ENCODE data around the gene RMDN2. TPM values are rescaled to one million over a fixed set of nuclear protein-coding genes. Genes with fewer than 3 reads are reported as not detected.
A peak's percentile ranks its signal among the peaks of the same experiment; 100 is the strongest.

The RMDN2 gene
- polyA plus RNA-seq, 2 of the 4 experiments (the other 2 are of a cell fraction) = 4.6 to 6.9 TPM

DNA sequence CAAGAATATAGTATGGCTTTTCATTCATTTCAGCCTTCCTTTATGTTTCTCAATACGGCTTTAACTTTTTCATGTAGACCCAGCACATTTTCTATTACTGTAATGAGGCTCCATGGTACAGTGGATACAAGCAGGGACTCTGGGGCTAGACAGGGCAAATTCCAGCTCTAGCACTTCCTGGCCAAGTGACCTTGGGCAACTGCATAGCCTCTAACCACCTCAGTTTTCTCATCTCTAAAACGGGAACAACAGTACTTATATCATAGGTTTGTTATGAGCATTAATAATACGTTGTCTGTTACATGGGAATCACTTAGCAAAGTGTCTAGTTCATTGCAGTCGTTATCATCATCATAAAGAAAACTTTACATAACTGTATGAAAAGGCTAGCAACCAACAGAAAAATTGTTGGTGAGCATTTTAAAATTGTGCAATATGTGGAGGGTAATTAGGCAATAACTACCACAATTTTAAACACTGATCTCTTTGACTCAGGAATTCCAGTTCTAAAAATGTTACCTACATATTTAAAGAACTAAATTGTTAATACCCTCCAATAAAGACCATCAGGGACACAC lies 13.7 kb upstream of the RMDN2 start:
- no peaks in the 10 kb centered on the region for H3K9me3 ChIP-seq
- whole genome bisulfite sequencing (ENCODE audit: missing lambda C conversion rate) = 47% methylated on average over 4 of the region's 4 CpGs
- ChIA-PET CTCF (interaction anchor here (0.8 to 2.6 kb wide), 4 partner anchors 11 to 910 kb away, joined by 3 to 8 read pairs (median 3); no protein-coding TSS in a partner anchor), POLR2A (interaction anchor here (1.3 kb wide), 1 partner anchor 11 kb away, joined by 4 read pairs; no protein-coding TSS in a partner anchor)
- no peak overlapping the region for H3K4me3 ChIP-seq
- ATAC-seq (no peak), FAIRE-seq (no peak), DNase-seq (ENCODE audit: low read depth in 1 of 2, low spot score in 1 of 2) (no peak)
- H3K4me1 ChIP-seq = no peaks in the 10 kb centered on the region
- no peak overlapping the region for H3K27ac ChIP-seq
- peak; percentile 33 to 45; a peak in 2 of 4 replicates for TF ChIP-seq CEBPB (IDR thresholded peaks at IDR 0.05)
- TF ChIP-seq CHD4 (IDR thresholded peaks at IDR 0.05; ENCODE audit: borderline replicate concordance) = no peak
- TF ChIP-seq HEYL (CRISPR knock-in tag; IDR thresholded peaks at IDR 0.05) = no peak
- TF ChIP-seq HOXA7 (CRISPR knock-in tag; IDR thresholded peaks at IDR 0.05) = no peak
- no peak for TF ChIP-seq EHMT2 (IDR thresholded peaks at IDR 0.05; ENCODE audit: low read depth)
- no peak overlapping the region for H3K4me2 ChIP-seq

DNA sequence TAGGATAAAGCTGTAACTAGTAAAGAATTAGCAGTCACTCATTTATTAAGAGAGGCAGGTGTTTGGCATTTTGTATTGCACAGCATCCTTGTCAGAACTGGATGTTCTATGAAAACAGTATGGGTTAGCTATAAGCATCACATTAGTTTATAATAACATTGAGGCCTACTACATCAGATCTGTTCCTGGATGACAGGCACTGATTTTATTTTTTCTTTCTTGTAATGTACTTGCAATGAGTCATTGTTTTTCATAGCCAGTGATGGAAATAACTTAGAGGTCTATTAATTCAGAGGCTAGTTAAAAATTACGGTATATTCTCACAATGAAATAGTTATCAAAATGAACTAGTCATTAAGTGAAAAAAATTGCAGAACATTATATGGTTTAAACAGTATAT lies 13.0 kb upstream of the RMDN2 start:
- ChIA-PET CTCF (interaction anchor here (0.8 to 2.6 kb wide), 4 partner anchors 11 to 909 kb away, joined by 3 to 8 read pairs (median 3); no protein-coding TSS in a partner anchor), POLR2A (interaction anchor here (1.3 kb wide), 1 partner anchor 10 kb away, joined by 4 read pairs; no protein-coding TSS in a partner anchor)
- Histone ChIP-seq H3K4me2 (no peak overlapping the region), H3K4me3 (no peak overlapping the region), H3K27ac (no peak overlapping the region), H3K4me1 (no peaks in the 10 kb centered on the region), H3K9me3 (no peaks in the 10 kb centered on the region)
- ATAC-seq (no peak), DNase-seq (ENCODE audit: low read depth in 1 of 2, low spot score in 1 of 2) (no peak), FAIRE-seq (no peak)
- 56% methylated on average over 1 of the region's 1 CpG for WGBS (ENCODE audit: missing lambda C conversion rate)
- no peak for TF ChIP-seq KDM1A (IDR thresholded peaks at IDR 0.05; ENCODE audit: low read depth)
- no peak for TF ChIP-seq CHD4 (IDR thresholded peaks at IDR 0.05; ENCODE audit: borderline replicate concordance)

DNA sequence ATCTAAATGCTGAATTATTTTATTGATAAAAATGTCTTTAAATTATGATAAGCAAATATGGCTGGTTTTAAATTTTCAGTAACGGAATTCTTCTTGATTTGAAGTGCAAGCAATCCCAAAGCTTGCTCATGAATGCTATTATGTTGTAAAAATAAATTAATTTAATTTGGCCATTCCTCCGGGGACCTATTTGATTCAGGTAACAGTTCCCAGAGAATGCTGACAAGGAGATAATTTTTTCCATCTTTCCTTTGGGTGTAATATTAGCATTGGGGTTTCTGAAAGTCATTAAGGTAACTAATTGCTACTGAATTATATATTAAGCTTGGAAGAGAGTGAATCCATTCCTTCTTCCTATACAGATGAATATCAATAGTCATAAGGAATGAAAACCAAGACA lies 12.5 kb upstream of the RMDN2 start:
- ChIA-PET CTCF (interaction anchor here (1.1 to 1.3 kb wide), 2 partner anchors 11 to 498 kb away, joined by 3 to 4 read pairs; no protein-coding TSS in a partner anchor), POLR2A (interaction anchor here (1.3 kb wide), 1 partner anchor 10 kb away, joined by 4 read pairs; no protein-coding TSS in a partner anchor)
- FAIRE-seq (no peak), DNase-seq (ENCODE audit: low read depth in 1 of 2, low spot score in 1 of 2) (no peak), ATAC-seq (no peak)
- Histone ChIP-seq H3K9me3 (no peaks in the 10 kb centered on the region), H3K4me1 (no peaks in the 10 kb centered on the region), H3K4me2 (no peak overlapping the region), H3K27ac (no peak overlapping the region), H3K4me3 (no peak overlapping the region)
- TF ChIP-seq EP300 (IDR thresholded peaks at IDR 0.05) = no peak
- TF ChIP-seq, protein P1, sequence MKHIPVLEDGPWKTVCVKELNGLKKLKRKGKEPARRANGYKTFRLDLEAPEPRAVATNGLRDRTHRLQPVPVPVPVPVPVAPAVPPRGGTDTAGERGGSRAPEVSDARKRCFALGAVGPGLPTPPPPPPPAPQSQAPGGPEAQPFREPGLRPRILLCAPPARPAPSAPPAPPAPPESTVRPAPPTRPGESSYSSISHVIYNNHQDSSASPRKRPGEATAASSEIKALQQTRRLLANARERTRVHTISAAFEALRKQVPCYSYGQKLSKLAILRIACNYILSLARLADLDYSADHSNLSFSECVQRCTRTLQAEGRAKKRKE (CRISPR knock-in tag; IDR thresholded peaks at IDR 0.05; ENCODE audit: low read depth) = no peak
- no peak for TF ChIP-seq RAD21 (conservative IDR thresholded peaks at IDR 0.05 in 1 of 2, IDR thresholded peaks at IDR 0.05 in 1 of 2)
- 70% methylated on average over 2 of the region's 2 CpGs for WGBS (ENCODE audit: missing lambda C conversion rate)

DNA sequence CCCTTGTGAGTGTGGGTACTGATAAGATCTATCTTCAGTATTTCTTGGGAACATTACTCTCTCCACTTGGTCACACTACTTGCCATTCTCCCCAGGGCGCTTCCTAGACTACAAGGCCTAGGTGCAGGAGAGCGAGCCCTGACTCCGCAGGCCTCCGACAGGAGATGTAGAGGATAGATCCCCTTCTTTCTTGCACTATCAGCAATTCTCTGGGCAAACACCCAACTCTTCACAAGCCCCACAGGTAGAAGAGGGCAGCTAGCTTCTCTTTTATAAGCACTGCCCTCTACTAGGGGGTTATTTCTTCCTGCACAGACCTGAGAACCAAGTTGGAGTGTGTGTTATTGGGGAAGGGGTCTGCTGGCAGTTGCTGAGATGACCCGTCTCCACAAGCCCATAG lies 10.7 kb upstream of the RMDN2 start:
- WGBS (ENCODE audit: missing lambda C conversion rate) = 79% methylated on average over 5 of the region's 5 CpGs
- H3K9me3 ChIP-seq = no peaks in the 10 kb centered on the region
- DNase-seq (ENCODE audit: low read depth in 1 of 2, low spot score in 1 of 2) (no peak), ATAC-seq (no peak), FAIRE-seq (no peak)
- POLR2A ChIA-PET = no interaction called here
- H3K4me3 ChIP-seq = no peak overlapping the region
- H3K4me1 ChIP-seq = no peaks in the 10 kb centered on the region
- CTCF ChIA-PET = interaction anchor here (0.9 to 1.1 kb wide), 2 partner anchors 10 to 38 kb away, joined by 3 read pairs; no protein-coding TSS in a partner anchor
- H3K27ac ChIP-seq = no peak overlapping the region
- no peak overlapping the region for H3K4me2 ChIP-seq
- TF ChIP-seq NR3C1 (IDR thresholded peaks at IDR 0.05) (no peak), MAFK (IDR thresholded peaks at IDR 0.05; ENCODE audit: partially characterized antibody) (peak; percentile 76), FOXS1 (CRISPR knock-in tag; IDR thresholded peaks at IDR 0.05) (no peak)

DNA sequence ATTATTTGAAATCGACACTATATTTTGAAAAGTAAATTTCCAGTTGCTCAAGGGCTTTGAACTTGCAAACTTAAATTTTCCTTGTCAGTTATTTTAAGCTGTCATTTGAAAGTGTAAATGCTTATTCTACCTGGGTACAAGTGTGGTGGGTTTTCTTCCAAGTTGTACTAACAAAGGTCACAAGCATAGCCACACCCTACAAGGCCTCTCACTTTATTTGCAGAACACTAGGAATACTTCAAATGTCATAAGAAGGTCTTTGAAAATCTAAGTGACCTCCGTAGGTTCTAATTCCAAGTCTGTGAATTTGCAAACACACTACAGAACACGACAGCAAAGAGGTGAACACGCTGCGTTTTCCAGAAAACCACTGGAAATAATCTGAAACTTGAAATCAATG lies 9.3 kb upstream of the RMDN2 start:
- FAIRE-seq = peak; percentile 73
- peaks cover 5% of the 10 kb centered on the region; the same call in 1 of the 3 replicates for H3K4me1 ChIP-seq
- 59% methylated on average over 5 of the region's 5 CpGs for WGBS (ENCODE audit: missing lambda C conversion rate)
- no peak overlapping the region for H3K4me3 ChIP-seq
- CTCF ChIA-PET = no interaction called here
- no peak overlapping the region for H3K4me2 ChIP-seq
- no peak for TF ChIP-seq HOXB13 (CRISPR knock-in tag; IDR thresholded peaks at IDR 0.05; ENCODE audit: low read depth)
- TF ChIP-seq CHD2 (IDR thresholded peaks at IDR 0.05; ENCODE audit: low read length, partially characterized antibody) = no peak
- TF ChIP-seq, protein P2, sequence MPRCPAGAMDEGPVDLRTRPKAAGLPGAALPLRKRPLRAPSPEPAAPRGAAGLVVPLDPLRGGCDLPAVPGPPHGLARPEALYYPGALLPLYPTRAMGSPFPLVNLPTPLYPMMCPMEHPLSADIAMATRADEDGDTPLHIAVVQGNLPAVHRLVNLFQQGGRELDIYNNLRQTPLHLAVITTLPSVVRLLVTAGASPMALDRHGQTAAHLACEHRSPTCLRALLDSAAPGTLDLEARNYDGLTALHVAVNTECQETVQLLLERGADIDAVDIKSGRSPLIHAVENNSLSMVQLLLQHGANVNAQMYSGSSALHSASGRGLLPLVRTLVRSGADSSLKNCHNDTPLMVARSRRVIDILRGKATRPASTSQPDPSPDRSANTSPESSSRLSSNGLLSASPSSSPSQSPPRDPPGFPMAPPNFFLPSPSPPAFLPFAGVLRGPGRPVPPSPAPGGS (IDR thresholded peaks at IDR 0.05) = no peak
- TF ChIP-seq, protein P3, sequence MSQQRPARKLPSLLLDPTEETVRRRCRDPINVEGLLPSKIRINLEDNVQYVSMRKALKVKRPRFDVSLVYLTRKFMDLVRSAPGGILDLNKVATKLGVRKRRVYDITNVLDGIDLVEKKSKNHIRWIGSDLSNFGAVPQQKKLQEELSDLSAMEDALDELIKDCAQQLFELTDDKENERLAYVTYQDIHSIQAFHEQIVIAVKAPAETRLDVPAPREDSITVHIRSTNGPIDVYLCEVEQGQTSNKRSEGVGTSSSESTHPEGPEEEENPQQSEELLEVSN (IDR thresholded peaks at IDR 0.05; ENCODE audit: borderline replicate concordance, low read depth) = no peak
- no peak for TF ChIP-seq KDM1A (IDR thresholded peaks at IDR 0.05; ENCODE audit: low read depth)
- no peak for TF ChIP-seq JUN (IDR thresholded peaks at IDR 0.05)
- no peak for TF ChIP-seq KDM5A (IDR thresholded peaks at IDR 0.05)
- no peaks in the 10 kb centered on the region for H3K9me3 ChIP-seq
- no peak for DNase-seq (ENCODE audit: low read depth in 1 of 2, low spot score in 1 of 2)
- no peak overlapping the region for H3K27ac ChIP-seq
- POLR2A ChIA-PET = no interaction called here
- ATAC-seq = no peak
